ENCODE results near the gene RGS5. TPM values are rescaled to one million over a fixed set of nuclear protein-coding genes. Genes with fewer than 3 reads are reported as not detected.
"Not testable (repeated sequence)": the region's sequence is repeated elsewhere in the genome, so short reads cannot be mapped to it uniquely, and the experiment has no call there.

The RGS5 gene, protein sequence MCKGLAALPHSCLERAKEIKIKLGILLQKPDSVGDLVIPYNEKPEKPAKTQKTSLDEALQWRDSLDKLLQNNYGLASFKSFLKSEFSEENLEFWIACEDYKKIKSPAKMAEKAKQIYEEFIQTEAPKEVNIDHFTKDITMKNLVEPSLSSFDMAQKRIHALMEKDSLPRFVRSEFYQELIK
- 2.3 and 2.7 TPM in 2 replicates for total RNA-seq

GRCh38 chr1:163202833-163203451 lies at the start of gene RGS5:
Gene RGS5, minus strand, starts transcription at chr1:163202916. Its CDS starts 81 bp downstream, at chr1:163202835.
- intact Hi-C loops (cut with micrococcal nuclease): no loop called here

GRCh38 chr1:163250382-163250974 lies 47.8 kb upstream of the RGS5 start:
- intact Hi-C loops (cut with micrococcal nuclease): no loop called here

- intact Hi-C loops (cut with micrococcal nuclease): no loop called here
These were observed 45.3 kb upstream of the RGS5 start for GRCh38 chr1:163248064-163248463.

DNA sequence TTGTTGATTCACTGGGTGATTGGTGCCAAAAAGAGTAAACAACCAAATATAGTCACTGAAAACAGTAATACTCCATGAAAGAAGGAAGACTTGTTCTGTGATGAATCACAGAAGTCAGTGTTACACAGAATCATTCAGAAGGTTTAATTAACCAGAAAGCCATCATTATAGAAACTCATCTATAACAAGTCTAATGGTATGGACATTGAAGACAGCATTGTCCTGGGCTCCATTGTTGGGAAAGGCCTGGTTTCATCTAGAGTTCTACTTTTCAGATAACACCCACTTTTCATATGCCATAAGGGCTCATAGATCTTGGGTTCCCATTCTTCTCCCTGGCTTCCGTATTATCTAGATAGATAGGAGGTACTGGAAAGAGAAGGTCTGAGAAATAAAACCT lies 41.9 kb upstream of the RGS5 start:
- intact Hi-C loops (cut with micrococcal nuclease): not testable (repeated sequence)

GRCh38 chr1:163241746-163242145 lies 39.0 kb upstream of the RGS5 start:
- intact Hi-C loops (cut with micrococcal nuclease): no loop called here

DNA sequence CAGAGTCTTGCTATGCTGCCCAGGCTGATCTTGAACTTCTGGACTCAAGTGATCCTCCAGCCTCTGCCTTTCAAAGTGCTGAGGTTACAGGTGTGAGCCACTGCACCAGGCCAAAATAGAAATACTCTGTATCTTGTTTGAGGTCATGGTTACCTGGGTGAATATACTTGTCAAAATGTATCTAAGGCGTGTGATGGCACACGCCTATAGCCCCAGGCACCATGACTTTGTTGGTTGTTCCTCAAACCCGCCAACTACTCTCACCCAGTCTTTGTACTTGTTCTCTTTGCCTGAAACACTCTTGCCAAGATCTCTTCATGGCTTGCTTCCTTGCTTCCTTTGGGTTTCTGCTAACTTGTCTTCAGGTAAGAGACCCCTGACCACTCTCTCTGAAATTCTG lies 38.0 kb upstream of the RGS5 start:
- intact Hi-C loops (cut with micrococcal nuclease): no loop called here

DNA sequence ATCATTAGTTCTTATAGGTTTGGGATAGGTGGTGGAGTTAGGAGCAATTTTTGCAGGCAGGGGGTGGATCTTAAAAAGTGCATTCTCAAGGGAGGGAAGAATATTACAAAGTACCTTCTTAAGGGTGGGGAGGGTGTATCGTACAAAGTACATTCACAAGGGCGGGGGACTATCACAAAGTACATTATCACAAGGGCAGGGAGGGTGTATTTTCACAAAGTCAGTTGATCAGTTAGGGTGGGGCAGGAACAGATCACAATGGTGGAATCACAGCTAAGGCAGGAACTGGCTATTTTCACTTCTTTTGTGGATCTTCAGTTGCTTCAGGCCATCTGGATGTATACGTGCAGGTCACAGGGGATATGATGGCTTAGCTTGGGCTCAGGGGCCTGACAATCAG lies 30.9 kb upstream of the RGS5 start:
- intact Hi-C loops (cut with micrococcal nuclease): not testable (repeated sequence)

- intact Hi-C loops (cut with micrococcal nuclease): no loop called here
These were observed 28.7 kb upstream of the RGS5 start for GRCh38 chr1:163231385-163231784.

DNA sequence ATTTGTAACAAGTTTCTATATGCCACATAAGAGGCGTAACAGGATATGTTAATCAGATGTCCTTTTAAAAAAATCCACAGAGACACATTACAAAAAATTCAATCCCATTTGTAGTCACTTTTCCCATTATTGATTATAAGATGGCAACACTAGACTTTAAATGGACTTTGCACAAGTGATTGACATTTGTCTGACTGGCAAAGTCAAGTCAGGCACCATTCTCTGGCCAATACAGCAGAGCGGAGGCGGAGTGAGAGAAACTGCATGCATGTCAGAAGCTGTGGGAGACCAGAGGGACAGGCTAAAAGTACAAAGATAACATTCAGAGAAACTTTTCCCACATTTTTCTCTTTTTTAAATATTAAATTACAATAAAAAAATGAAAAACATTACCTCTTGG lies 28.1 kb upstream of the RGS5 start:
- intact Hi-C loops (cut with micrococcal nuclease): no loop called here

DNA sequence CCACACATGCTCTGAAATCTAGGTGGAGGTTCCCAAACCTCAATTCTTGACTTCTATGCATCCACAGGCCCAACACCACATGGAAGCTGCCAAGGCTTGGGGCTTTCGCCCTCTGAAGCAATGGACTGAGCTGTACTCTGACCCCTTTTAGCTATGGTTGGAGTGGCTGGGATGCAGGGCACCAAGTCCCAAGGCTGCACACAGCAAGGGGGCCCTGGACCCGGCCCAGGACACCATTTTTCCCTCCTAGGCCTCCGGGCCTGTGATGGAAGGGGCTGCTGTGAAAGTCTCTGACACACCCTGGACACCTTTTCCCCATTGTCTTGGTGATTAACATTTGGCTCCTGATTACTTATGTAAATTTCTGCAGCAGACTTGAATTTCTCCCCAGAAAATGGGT lies 25.6 kb upstream of the RGS5 start:
- intact Hi-C loops (cut with micrococcal nuclease): not testable (repeated sequence)

GRCh38 chr1:163227126-163227525 lies 24.4 kb upstream of the RGS5 start:
- intact Hi-C loops (cut with micrococcal nuclease): no loop called here

GRCh38 chr1:163213626-163214025 lies 10.9 kb upstream of the RGS5 start:
- intact Hi-C loops (cut with micrococcal nuclease): no loop called here

DNA sequence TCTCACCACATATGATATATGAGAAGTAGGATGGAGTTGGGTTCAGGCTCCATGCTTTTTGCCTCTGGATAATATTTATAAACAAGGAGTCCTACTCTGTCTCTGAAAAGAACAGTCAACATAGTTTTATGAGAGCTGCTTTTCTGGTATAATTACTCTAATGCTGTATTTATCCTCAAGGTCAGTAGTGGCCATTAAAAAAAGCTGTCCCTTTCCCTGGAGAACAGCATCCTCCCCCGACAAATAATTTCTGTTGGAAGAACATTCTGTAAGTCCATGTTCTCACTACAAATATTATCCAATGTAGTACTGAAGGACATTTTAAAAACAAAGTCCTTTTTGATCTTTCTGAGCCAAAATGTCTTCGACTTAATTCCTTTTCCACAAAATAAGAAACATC lies 9.0 kb upstream of the RGS5 start:
- intact Hi-C loops (cut with micrococcal nuclease): no loop called here

DNA sequence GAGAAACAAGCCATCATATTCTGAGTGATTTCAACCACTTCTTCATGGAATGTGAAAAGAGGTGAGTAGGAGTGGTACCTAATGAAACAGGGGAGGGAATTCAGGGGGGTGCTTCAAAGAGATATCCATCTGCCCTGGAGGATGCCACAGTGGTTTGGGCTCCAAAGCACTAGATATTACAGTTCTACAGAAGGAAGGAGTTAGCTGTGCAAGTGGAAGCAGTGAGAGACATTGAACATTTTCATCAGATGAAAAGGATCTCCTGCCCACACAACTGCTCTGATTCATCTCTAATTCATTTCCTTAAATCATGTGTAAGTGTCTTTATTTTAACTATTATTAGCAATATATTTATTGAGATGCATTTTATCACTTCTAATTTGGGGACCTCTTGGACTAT lies 2.8 kb upstream of the RGS5 start:
- intact Hi-C loops (cut with micrococcal nuclease): no loop called here

GRCh38 chr1:163203561-163203960 lies 845 bp upstream of the RGS5 start:
- intact Hi-C loops (cut with micrococcal nuclease): no loop called here

DNA sequence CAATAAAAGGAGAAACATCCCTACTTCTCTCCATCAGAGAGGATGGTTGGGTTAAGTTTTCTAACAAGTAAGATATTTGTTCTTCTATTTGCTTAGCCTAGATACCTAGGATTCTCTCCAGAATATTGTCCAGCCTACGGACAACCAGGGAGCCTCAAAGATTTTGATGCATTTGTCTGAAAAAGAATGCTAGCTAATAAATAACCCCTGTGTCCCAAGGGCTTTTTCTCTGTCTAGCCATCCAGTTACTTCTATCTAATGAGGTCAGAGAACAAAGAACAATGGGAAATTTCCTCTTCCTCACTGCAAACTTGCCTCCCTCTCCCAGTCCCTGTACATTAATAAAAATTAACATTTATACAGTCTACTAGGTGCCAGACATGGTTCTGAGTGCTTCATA lies 810 bp downstream of the RGS5 start:
- intact Hi-C loops (cut with micrococcal nuclease): no loop called here

DNA sequence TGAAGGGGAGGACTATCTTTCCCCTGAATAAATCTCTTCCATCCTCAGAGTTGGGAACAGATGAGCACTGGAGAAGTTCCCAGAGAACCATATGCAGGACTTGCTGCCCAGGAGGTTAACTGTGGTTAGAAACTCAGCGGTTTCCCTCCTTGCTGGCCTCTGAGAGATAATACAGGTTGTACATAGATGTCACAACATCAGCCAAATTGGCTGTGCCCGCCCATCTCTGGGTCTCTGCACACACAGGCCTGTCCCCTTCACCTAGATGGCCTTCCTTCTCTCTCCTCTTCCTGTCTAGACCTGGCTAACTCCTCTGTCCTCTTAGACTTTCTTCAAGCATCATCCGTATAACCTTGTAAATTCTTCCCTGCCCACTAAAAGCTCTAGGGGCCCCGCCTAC lies 5.7 kb downstream of the RGS5 start:
- intact Hi-C loops (cut with micrococcal nuclease): no loop called here

- intact Hi-C loops (cut with micrococcal nuclease): no loop called here
These were observed 6.3 kb downstream of the RGS5 start for GRCh38 chr1:163196449-163196787.

DNA sequence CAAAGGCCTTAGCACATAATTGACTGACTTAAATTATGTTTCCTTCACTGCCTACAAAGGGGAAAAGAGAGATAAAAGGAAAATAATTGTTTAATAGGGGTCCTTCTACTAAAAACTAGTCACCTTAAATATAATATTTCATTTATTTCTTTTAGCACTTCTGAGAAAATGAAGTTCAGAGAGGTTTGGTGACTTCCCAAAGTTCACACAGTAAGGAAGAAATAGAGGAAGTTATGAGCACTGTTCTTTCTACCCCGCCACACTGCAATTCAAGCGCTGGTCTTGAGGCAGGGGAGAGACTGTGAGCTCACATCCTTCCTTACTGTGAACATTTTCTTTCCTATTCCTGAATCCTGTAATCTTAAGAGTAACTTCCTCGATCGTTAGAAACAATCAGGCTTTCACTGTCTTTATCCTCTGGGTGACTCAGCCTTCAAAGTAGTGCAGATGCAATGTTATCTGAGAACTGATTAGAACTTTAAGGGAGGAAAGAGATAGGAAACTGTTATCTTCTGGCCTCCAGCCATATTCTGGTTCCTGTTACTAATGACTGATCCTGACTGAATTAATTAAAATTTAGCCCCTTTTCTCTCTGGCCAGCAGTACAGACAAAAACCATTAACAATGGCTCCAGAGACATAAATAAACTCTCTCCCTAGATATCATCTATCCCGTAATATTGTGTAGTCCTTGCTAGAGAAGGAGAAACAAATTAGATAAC lies 6.8 kb downstream of the RGS5 start:
- intact Hi-C loops (cut with micrococcal nuclease): no loop called here

DNA sequence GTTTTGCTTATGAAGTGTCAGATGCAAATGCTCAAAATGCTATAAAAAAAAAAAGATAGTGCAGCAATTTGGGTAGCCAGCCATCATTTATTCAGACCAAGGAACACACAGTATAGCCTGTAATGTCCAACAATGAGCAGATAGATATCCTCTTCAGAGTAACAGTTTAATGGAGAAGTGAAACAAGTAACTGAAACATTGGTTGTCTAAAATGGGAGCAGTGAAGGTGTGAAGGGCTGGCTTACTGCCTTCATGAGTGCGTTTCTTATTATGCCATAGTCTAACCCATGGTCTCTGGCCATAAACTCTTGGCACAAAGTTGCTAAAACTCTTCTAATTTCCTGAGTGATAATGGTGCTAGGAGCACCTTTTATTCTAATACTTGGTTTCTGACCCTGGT lies 11.4 kb downstream of the RGS5 start:
- intact Hi-C loops (cut with micrococcal nuclease): no loop called here

DNA sequence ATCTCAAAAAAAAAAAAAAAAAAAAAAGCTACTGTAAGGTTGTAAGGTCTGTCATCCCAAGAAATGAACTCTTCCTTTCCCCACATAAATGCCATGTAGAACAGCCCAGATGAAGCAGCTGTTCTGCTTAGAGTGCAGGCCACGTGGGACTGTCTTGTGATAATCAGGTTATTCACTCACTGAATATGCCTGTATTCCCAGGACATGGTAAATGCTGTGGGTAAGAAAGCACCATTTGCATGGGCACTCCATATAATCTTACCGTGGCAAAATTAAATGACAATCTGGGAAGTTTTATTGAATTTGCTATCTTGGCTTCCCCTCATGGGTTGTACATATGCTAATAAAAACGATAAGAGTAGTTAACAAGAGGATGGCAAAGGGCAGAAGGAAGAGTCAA lies 13.8 kb downstream of the RGS5 start:
- intact Hi-C loops (cut with micrococcal nuclease): no loop called here

- intact Hi-C loops (cut with micrococcal nuclease): no loop called here
These were observed 14.9 kb downstream of the RGS5 start for GRCh38 chr1:163187849-163188248.

GRCh38 chr1:163186862-163187261 lies 15.9 kb downstream of the RGS5 start:
- intact Hi-C loops (cut with micrococcal nuclease): no loop called here
